Kidney capillary endothelial cell (primary cell): ENCODE measurements around the gene CRTAC1.
A peak's percentile ranks its signal among the peaks of the same experiment; 100 is the strongest.

ENCODE experiments used
- DNase-seq: peaks from one replicate; pipeline ENCODE4 v3.0.0-alpha.2; 2018; ENCODE audit warnings: low spot score

The CRTAC1 gene

DNA sequence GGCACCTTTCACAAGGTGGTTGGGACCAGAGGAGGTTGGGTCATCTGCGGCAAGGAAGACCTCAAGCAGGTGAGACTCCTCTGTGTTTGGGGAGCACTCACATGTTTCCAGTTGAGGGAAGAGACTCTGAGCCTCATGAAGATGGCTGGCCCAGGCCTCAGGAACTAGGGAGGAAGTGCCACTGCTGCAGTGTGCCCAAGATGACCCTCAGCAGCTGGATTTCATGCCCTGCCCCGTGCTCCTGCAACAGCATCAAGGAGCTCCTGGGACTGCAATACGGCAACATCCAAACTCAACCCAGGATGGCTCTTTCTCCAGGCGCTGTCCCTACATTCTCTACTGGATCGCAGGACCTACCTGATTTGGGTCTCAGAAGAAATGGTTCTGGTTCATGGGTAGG lies 106.9 kb downstream of the CRTAC1 start:
- no peak for DNase-seq

DNA sequence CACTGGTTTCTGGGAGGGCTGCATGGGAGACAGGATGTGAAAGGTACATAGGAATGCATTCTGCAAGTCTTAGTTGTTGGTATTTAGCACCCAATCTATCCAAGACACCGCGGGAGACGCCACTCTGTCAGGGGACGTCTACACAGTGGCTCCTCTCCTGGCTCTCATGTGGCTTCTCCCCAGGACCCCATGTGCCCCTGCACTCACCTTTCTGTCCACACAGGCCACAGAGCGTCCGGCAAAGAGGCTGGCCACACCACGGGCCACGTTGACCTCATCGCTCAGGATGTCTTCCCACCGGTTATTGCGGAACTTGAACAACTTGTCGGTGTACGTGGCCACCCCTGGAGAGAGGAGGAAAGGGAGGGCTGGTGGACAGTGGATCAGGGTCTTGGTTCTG lies 107.4 kb downstream of the CRTAC1 start:
- DNase-seq: no peak

DNA sequence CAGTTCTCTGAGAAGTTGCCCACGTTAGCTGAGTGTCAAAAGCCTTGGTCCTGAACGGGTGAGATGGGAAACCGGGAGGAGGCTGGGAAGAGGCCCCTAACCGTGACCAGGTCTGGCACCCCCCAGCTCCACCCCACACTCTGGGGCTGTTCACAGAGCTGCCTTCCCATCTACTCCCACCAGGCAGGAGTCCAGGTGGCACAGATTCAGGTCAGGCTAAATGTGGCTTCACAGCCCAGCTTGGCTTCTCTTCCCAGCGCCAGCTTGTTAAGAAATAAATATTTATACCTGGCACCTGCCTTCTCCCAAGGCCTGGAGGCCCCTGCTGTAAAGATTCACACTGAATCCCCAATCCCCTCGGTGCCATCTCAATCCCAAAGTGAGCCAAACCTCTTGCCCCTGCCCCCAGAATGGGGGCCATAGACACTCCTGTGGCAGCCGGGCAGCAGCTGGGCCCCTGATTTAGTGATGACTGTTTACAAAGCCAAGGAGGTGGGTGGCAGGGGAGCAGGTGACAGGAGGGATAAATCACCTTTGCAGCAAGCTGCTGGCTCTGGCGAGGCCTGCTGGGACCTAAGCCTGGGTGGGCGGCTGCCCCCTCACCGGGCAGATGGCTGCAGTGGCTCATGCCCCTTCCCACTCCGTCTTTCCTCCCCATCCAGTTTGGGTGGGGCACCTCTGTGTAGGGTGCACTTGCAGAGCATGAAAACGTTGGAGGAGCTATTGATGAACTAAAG lies 108.2 kb downstream of the CRTAC1 start:
- no peak for DNase-seq

DNA sequence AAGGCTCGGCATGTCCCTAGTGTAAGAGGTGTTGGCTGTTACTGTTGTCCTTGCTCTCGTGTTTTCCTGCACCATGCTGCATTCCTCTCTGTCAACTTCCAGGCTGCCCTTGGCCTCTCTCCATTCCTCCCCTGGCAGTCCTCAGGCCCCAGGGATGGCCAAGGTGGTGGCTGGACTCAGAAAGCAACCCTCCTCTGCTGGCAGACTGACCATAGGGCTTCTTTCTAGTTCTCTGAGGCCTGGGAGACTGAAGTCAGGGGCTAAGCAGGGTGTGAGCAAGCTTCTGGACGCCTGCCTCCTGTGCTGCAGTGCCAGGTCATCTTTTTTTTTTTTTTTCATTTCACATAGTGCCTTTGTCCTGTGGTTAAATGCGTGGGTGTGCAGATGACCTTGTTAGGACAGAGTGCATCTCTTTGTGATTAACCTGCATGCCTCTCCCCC lies 108.8 kb downstream of the CRTAC1 start:
- no peak for DNase-seq

DNA sequence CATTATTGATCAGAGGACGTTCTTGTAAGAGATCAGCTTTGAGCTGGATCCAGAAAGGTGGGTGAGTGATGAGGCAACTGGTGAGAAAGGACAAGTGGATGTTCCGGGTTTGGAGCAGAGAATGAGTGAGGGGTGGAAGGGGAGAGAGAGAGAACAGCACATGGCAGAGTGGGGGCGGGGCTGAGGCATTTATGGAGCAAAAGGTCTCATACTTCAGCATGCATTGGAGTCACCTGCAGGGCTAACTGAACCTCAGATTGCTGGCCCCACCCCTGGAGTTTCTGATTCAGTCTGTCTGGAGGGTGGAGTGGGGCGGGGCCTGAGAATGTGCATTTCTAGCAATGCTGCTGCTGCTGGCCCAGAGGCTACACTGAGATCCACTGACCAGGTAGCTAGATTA lies 109.6 kb downstream of the CRTAC1 start:
- no peak for DNase-seq

DNA sequence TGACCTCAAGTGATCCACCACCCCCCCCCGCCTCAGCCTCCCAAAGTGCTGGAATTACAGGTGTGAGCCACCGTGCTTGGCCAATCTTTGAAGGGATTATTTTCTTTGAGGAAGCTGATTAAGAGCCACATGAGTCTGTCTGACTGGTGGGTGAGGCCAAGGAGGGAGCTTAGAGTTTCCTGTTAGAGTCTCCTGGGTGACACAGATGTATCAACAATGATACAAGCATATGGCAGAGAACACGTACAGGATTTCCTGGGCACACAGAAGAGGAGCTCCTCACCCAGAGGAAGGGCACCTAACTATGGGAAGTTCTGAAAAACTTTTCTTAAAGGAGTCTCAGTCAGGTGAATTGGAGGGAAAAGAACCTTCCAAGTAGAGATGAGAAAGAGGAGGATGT lies 111.4 kb downstream of the CRTAC1 start:
- no peak for DNase-seq

DNA sequence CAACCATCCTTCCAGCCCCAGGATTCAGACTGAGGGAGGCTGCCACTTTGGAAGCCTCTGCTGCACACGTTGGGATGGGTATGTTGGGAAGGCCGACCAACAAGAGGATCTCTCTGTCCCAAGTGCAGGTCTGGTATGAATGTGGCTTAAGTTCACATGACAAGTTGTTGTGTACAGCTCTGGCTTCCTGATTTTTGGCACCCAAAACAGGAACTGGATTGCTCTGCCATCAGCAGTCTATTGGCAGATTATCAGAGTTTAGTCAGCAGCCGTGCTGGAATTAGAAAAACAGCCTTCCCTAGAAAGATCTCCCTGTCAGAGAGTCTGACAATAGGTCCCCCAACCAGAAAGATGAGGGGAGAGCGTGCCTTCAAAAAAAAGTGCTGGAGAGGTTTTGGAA lies 113.8 kb downstream of the CRTAC1 start:
- DNase-seq: no peak

DNA sequence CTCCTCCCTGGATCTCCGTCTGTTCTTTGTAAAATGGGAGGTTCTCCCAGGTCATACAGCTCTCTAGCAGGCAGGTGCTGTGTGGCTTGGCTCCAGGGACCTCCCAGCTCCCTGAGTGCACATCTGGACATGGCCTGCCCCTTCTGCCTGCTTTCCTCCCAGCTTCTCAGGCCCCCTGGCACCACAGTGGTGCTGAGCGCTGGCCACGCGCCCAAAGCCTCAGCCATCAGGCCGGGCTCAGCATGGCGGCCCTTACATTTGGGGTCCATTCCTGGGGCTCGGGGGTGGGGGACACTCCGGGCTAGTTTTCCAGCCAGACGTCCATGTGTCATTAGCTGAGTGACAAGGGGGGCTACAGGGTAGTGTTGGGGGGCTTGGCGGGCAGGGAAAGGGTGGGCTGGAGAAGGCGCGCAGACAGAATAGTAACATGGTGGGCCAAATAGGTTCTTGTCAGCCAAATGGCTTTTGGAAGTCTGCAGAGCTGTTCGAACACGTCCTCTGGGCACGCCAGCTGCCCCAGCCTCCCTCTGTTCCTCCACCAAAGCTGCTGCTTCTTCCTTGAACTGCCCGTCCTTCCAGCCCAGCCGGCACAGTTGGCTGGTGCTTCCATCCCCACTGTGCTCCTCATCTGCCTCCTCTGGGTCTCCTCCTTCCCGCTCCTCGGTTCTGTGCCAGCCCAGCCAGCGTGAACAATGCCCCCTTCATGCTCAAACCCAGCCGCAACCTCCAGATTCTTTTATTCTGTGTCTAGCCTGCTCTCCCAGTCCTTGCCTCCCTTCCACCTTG lies 114.9 kb downstream of the CRTAC1 start:
- DNase-seq: no peak

DNA sequence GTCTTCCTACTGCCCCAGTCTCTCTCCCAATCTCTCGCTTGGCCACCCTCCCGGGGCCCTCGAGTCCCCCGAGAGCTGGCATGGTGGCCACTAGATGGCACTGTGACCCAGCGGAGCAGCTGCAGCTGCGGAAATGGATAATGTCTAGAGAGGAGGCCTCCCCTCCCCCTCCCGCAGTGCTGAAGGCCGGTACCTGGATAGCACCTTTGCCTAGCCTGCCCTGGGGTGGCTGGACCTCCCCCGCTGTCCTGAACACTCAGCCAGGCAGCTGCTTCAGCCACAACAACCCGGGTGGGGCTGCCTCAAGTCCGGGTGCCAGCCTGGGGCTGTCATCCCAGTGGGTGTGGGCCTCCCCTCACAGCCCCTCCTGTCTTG lies 115.6 kb downstream of the CRTAC1 start:
- peak; percentile 49 for DNase-seq

DNA sequence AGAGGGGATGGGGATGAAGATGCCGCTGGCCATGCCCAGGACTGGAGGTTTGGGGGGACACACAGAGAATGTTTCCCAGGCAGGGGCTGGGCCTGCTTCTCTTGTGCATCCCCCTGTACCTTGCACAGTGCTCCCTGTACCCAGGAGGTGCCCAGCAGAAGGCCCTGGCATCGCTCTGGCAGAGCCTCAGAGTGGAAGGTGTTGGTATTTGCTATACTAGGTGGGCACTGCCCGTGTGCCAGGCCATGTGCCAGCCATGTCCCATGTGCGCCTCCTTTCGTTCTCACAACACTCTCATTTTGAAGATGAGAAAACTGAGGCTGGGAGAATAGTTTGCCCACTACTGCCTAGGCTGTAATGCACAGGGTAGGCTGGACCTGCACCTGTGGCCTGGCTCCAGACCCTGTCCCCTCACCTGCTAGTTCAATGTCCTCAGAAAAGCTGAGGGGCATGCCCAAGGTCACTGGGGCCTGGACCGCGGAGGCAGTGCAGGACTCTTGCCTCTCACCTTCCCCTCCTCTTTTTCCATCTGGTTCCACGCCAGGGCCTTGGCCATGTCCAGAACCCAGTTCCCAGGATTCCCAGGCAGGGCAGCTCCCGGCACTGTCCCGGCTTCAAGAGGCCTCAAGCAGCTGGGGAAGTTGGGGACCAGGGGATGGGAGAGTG lies 116.1 kb downstream of the CRTAC1 start:
- no peak for DNase-seq

DNA sequence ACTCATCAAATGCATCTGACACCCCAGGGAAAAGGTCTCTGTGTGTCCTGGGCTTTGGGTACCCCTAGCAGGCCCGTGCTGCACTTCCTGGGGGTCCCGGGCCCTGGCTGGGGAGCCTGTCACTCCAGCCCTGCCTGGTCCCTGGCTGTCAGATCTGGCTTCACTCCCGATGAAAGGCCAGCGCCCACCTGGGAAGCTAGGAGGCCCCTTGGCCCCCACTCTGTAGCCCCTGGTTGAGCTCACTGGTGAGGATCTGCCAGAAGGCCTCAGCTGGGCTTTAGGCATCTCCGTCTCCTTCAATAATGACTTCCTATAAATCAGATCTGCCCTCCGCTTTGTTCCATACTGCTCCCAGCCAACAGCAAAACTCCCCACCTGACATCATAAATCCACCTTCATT lies 116.8 kb downstream of the CRTAC1 start:
- DNase-seq: no peak

DNA sequence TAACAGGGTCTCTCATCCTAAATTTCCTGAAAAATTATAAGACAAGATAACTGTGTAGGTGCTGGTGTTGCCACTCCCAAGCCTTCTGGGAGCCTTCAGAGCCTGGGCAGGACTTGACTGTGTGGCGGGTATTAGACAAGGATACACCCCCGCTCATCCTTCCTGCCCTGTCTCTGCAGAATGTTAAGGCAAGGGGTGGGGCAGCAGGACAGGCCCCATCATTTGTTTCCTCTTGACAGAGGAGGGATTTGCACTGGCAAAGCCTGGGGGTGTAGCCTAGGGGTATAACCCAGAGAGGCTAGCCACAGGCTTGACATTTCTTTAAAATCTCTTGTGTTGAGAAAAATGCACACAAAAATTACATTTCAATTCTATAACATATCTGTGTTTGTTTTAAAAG lies 117.2 kb downstream of the CRTAC1 start:
- no peak for DNase-seq

DNA sequence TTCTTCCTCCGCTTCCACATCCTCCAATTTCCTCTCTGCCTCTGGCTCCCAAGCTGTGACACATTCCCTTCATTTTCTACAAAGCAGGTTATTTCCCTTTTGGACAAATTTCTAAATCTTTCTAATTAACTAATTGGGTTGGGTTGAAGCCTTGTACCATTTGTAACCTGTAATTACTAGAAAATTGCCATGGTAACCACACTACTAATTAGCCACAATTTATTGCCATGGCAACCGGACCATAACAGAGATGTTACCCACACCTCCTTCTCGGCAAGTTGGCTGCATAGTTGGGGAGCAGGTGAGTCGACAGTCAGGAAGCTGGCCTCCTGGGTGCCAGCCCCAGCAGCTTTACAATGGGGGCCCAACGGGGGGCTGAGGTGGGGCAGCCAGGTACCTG lies 119.2 kb downstream of the CRTAC1 start:
- no peak for DNase-seq

DNA sequence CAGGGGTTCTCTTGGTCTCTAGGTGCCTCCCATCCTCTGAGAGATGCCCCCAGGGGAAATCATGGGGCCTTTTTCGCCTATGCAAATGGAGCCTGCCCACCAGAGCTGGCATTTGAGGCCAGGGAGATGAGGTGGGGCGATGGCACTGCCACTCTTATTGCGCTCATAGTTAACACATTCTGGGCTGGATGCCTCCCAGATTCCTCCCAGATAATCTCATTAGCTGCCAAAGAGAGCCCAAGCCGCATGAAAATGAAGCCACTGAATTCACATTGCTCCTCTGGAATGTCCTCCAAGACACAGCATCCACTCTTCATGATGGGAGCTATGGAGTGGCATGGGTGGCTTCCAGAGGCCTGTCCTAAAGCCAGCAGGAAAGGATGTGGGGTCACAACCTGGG lies 119.8 kb downstream of the CRTAC1 start:
- no peak for DNase-seq

DNA sequence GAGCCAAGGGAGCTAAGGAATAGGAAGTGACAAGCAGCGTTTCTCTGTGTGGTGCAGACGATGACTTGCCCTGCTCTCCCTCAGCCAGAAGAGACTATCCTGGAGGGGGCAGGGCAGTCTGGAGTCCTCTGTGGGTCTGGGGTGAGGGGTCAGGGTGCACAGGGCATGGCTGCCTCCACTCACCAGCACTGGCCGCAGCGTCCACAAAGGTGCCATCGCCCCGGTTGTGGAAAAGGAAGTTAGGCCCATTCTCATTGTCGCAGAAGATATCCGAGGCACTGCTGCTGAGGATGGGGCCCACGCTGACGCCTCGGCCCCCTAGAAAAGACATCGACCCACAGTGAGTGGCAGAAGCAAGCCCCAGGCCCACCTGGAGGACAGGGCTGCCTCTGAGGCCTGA lies 122.6 kb downstream of the CRTAC1 start:
- no peak for DNase-seq

DNA sequence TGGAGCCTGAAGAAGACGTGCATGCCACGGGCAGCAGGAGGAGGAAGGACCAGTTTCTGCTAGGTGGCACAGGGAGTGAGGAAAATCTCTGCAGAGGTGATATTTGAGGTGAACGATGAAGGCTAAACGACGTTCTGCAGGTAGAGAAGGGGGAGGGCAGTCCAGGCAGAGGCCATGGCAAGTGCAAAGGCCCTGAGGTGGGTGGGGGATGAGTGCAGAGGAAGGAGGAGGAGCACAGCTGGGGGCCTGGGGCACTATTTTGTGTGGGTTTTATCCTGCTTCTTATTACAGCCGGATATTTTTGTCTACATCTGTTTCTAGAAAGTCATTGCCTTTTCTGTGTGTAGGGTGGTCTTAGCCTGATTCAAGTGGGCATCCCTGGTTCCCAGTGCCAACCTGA lies 123.2 kb downstream of the CRTAC1 start:
- no peak for DNase-seq

DNA sequence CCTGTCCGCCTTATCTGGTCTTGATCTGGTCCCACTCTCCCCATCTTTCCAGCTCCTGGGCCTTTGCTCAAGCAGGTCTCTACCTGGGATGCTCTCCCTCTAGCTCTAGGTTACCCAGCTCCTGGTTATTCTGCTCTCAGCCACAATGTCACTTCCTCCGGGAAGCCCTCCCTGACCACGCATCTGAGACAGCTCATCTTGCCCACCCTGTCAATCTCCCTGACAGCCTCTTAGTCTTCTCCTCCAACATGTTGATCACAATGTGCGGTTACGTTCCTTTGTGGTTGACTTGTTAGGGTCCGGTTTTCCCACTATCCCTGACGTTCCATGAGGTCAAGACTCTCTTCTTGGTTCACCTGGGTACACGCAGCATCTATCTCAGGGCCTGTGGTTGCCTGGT lies 125.1 kb downstream of the CRTAC1 start:
- no peak for DNase-seq

DNA sequence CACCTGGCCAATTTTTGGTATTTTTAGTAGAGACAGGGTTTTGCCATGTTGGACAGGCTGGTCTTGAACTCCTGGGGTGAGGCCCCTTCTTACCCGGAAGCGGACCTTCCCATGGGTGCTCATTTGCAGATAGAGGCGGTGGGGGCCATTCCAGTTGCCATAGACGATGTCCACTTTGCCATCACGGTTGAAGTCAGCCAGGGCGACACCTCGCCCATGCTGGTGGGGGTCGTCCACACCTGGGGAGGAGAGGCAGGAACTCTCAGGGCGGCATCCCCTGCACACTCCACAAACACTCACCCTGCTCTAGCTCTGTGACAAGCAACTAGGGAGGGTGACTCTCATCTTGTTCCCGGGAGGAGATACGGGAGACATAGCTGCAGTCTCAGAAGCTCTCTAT lies 125.8 kb downstream of the CRTAC1 start:
- DNase-seq: no peak

DNA sequence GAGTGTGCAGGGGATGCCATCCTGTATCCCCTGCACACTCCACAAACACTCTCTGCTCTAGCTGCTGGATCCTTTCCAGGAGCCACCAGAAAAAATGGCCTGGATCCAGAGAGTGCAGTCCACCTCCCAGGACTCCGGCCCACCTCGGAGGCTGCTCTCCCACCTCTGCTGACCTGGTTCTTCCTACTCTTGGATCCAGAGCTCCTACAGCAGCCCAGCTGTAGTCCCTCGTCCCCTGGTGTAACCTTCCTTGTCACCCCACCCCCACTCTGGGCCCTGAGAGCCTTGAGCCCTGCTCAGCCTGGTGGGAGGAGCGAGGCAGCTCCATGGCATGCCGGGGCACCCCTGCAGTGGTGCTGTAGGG lies 126.4 kb downstream of the CRTAC1 start:
- DNase-seq: no peak

DNA sequence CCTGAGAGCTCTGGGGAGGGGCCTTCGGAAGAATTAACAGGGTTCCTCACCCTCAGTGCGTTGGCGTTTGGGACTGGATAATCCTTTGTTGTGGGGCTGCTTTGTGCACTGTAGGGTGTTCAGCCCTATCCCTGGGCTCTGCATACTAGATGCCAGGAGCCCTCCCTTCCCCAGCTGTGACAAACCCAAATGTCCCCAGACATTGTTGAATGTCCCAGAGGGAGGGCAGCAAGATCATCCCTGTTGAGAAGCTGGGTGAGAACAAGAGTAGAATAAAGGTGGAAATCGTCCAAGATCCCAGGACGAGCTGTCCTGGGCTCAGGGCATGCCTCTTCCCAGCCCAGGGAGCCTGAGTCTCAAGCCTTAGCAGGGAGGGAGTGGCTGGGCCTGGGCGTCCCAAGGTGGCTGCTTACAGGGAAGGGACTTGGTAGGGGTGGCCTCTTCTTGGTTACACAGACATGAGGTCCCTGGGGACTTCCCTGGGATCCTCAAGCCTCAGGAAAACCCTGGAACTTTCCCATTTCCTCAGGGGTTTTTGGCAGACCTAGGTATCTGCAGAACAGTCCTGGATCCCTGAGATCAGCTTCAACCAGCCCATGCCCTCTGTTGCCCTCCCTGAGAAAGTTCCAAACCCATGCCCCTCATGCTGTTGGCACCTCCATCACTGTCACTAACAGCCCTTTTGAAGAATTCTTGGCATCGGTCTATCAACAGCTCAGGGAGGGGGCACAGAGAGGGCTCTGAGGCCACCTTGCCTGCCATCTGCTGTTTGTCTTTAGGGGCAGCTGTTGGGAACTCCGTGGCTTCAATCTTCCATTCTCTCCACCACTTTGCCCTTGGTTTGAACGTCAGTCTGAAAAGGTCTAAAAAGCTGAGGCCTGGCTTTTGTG lies 127.0 kb downstream of the CRTAC1 start:
- DNase-seq: no peak

DNA sequence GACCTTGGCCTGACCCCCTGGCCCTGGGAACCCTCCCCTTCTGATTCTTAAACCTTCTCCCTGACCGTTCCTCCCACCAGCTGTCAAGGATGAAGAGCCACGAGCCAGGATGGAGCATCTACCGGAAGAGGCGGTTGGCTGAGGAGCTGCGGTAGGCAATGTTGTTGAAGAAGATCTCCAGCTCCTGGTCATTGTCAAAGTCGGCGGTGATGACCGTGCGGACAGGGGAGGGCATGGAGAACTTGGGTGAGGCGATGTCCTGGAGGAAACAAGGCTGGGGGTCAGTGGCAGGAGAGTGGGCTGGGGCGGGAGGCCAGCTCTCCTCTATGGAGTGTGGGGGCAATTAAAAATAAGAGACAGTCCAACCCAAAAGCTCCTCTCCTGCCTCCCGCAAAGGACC lies 129.0 kb downstream of the CRTAC1 start:
- no peak for DNase-seq

DNA sequence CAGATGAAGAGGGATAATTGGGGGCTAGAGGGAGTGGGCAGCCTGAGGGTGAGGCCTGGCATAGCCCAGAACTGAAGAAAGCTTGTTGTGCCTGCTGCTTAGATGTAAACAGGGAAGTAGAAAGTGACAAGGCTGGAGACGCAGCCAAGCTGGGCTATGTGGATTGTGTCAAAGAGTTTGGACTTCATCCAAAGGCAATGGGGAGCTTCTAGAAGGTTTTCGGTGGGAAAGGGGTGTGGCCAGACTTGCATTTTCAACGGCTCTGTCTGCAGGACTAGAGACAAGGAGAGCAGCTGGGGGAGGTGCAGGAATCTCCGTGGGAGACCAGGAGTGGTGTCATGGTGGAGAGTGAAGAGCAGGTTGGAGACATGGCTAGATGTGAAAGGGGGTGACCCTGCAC lies 132.0 kb downstream of the CRTAC1 start:
- no peak for DNase-seq
